Body of pancreas (tissue), 4 donors: Measurements from ENCODE around the gene CD248. TPM values are rescaled to one million over a fixed set of nuclear protein-coding genes. Genes with fewer than 3 reads are reported as not detected.
"Not testable (repeated sequence)": the region's sequence is repeated elsewhere in the genome, so short reads cannot be mapped to it uniquely, and the experiment has no call there.

ENCODE experiments used
- ATAC-seq: fragments of 150-250 bp; one replicate; pipeline ENCODE4 v1.9.1; 2016
- DNase-seq, 4 donors: peaks; one replicate each; pipeline ENCODE4 v3.0.0-alpha.2; 2019
- H3K27ac ChIP-seq, 4 donors: fragments of 200-600 bp; sonication (generic); 1 replicate in 3 of 4; 2 replicates in 1 of 4; pipeline versions ENCODE4 v1.5.1 to v1.6.1; 2016 to 2019; ENCODE audit warnings: mild to moderate bottlenecking in 1 of 4, mixed read lengths in 1 of 4, moderate library complexity in 1 of 4
- H3K27me3 ChIP-seq, 2 donors: fragments of 200-600 bp; sonication (generic); one replicate each; pipeline ENCODE4 v1.6.0; 2016; ENCODE audit warnings: mild to moderate bottlenecking in 1 of 2
- H3K36me3 ChIP-seq, 2 donors: fragments of 200-600 bp; sonication (generic); replicated peaks in 1 of 2; 2 replicates each; pipeline ENCODE4 v1.5.1; 2016; ENCODE audit warnings: low read depth in 2 of 2; ENCODE audit not compliant: insufficient read depth in 1 of 2
- H3K4me1 ChIP-seq: fragments of 200-600 bp; sonication (generic); one replicate; pipeline ENCODE4 v1.6.0; 2016
- H3K4me3 ChIP-seq, 2 donors: fragments of 200-600 bp; sonication (generic); 1 replicate in 1 of 2; 2 replicates in 1 of 2; pipeline ENCODE4 v1.5.1; 2016 to 2019
- H3K9me3 ChIP-seq, 3 donors: fragments of 200-600 bp; sonication (generic); 1 replicate in 2 of 3; 2 replicates in 1 of 3; pipeline ENCODE4 v1.5.1; 2016
- POLR2A ChIP-seq, 3 donors: fragments of 450-650 bp; IDR thresholded peaks; one replicate each; pipeline ENCODE4 v1.6.1; 2016; ENCODE audit warnings: antibody characterized with exemption in 3 of 3, mild to moderate bottlenecking in 2 of 3
- WGBS, 2 donors: methylation state at CpG; one replicate each; pipeline ENCODE4 v1.1.5; 2017; 5-methylcytosine and 5-hydroxymethylcytosine counted together
- intact Hi-C: fragments of 100-400 bp; cut with DNase I; formaldehyde crosslinking; loops from one replicate; pipeline ENCODE4 v1.15.1; 2023
- total RNA-seq, 2 donors: library from RNA; depleted of rRNA; stranded (reverse); fragments of >200 nt; gene quantifications; one replicate each; pipeline ENCODE4 v1.1.0, GENCODE V29; 2016
- TF ChIP-seq, protein P1 (sequence below), 7 experiments: fragments of 450-650 bp in 4 of 7; fragments of 200-600 bp in 3 of 7; sonication (generic) in 3 of 7; IDR thresholded peaks; one replicate each; pipeline ENCODE4 v1.5.1; 2016 to 2019; ENCODE audit warnings: antibody characterized with exemption in 7 of 7

The CD248 gene
- total RNA-seq, 2 donors from 2014 or later: 10.6 to 86.0 TPM

DNA sequence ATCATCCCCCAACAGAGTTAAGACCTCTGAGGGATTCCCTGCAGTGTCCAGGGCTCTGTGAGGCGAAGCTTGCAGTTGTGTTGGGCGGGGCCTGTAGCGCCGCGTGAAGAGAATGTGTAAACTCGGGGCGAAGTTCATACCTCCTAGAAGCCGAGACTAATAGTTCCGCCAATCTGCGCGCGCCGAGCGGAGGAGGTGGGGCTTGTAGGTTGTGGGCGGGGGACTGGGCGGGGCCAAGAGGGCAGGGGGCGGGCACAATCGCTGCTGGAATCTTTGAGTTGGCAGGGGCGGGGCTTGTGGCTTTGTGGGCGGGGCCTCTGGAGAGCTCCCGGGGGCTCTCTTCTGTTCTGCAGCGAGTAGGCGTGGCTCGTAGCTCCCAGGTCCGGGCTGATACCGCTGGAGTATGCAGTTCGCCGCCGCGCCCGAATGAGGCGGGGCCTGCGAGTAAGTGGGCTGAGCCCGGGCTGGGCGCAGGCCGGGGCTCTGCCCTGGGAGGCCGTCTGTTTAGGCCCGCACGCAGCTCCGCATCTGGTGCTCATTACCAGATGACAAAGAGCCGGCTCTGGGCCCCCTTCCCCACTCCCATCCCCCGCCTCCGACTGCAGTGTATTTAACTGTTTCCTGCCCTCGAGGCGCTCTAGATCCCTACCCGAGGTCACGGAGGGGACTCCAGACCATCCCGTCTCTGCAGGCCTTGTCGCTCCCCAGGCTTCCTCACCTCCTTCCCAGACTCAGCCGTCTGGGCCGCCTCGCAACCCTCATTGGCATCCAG, 4.1 kb downstream of the CD248 start:
- Histone ChIP-seq H3K4me3 (peak overlapping the region in 1 of 2 donors; percentile 27), H3K9me3 (no peaks in the 10 kb centered on the region), H3K4me1 (peaks cover 22% of the 10 kb centered on the region), H3K27ac (peak overlapping the region; percentile 70 to 92 (median 78)), H3K36me3 (no peaks in the 10 kb centered on the region), H3K27me3 (no peaks in the 10 kb centered on the region)
- ATAC-seq: peak; percentile 80
- TF ChIP-seq, protein P1, sequence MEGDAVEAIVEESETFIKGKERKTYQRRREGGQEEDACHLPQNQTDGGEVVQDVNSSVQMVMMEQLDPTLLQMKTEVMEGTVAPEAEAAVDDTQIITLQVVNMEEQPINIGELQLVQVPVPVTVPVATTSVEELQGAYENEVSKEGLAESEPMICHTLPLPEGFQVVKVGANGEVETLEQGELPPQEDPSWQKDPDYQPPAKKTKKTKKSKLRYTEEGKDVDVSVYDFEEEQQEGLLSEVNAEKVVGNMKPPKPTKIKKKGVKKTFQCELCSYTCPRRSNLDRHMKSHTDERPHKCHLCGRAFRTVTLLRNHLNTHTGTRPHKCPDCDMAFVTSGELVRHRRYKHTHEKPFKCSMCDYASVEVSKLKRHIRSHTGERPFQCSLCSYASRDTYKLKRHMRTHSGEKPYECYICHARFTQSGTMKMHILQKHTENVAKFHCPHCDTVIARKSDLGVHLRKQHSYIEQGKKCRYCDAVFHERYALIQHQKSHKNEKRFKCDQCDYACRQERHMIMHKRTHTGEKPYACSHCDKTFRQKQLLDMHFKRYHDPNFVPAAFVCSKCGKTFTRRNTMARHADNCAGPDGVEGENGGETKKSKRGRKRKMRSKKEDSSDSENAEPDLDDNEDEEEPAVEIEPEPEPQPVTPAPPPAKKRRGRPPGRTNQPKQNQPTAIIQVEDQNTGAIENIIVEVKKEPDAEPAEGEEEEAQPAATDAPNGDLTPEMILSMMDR (IDR thresholded peaks at IDR 0.05): peak in 1 of 7 experiments; percentile 10
- TF ChIP-seq POLR2A (IDR thresholded peaks at IDR 0.05): peak in 2 of 3 donors; percentile 48 to 64
- intact Hi-C loops: no loop called here
- DNase-seq: peak; percentile 98 to 100 (median 98)
- 4 to 11% methylated on average over 30 to 52 of the region's 52 CpGs for WGBS, 2 donors

DNA sequence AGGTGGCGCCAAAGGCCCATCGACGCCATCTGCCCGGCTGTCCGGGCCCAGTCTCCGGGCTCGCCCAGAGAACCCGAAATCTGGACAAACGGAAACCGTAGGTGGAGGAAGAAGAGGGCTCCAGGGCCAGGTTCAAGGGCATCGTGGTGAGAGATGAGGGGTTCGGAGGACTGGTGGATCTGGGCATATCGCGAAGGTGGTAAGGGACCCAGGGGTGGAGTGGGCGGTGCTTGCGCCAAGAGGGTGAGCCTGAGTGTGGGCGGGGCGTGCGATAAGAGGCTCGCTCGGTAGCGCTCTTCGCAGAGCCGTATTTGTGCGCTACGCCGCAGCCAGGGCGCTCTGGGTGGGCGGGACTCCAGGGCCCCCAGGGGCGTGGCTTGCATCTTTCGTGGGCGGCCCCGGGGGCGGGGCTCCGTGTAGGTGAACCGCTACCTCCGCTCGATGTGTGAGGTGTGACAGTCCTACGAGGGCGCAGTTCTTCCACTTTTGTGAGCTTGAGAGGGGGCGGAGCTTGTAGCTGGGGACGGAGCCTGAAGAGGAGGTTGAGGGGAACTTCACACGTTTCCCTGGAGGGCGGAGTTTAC, 4.8 kb downstream of the CD248 start:
- peak in 2 of 3 donors; percentile 23 to 49 for TF ChIP-seq POLR2A (IDR thresholded peaks at IDR 0.05)
- TF ChIP-seq, protein P1 (IDR thresholded peaks at IDR 0.05): peak in 6 of 7 experiments; percentile 79 to 97 (median 89)
- 0 to 1% methylated on average over 29 to 44 of the region's 44 CpGs for WGBS, 2 donors
- DNase-seq (peak; percentile 92 to 97 (median 94)), ATAC-seq (peak; percentile 80)
- Histone ChIP-seq H3K4me3 (peak overlapping the region in 1 of 2 donors; percentile 27), H3K36me3 (no peaks in the 10 kb centered on the region), H3K9me3 (no peaks in the 10 kb centered on the region), H3K27ac (peak overlapping the region; percentile 70 to 92 (median 78)), H3K4me1 (peaks cover 21% of the 10 kb centered on the region), H3K27me3 (no peaks in the 10 kb centered on the region)
- intact Hi-C loops: no loop called here

DNA sequence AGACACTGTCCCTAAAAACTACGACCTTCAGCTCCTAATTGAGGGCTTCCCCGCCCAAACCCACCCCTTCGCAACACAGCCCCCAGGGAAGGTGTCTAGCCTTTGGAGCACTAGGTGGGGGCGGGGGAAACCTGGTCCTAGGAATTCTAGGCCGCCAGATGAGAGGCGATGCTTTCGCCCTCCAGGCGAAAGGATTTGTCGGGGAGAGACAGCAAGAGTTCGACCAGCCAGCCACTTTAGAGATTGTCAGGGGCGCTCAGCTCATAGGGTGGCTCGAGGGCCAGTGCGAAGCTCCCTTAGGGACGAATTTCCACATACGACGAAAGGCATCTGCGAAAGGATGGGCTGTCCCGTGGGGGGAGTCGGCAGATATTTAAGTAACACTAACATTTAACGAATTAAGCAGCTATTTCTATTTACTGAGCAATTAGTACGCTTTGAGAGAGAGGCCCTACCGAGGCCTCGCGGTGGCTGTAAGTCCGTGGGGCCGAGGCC, 5.3 kb downstream of the CD248 start:
- peak overlapping the region; percentile 70 to 92 (median 78) for H3K27ac ChIP-seq
- ATAC-seq: no peak
- no peak for TF ChIP-seq POLR2A (IDR thresholded peaks at IDR 0.05)
- TF ChIP-seq, protein P1 (IDR thresholded peaks at IDR 0.05): peak in 1 of 7 experiments; percentile 89
- no peak for DNase-seq
- no peaks in the 10 kb centered on the region for H3K27me3 ChIP-seq
- 20 to 31% methylated on average over 9 to 26 of the region's 26 CpGs for WGBS, 2 donors
- intact Hi-C loops: no loop called here
- no peak overlapping the region for H3K4me3 ChIP-seq
- no peaks in the 10 kb centered on the region for H3K36me3 ChIP-seq
- no peaks in the 10 kb centered on the region for H3K9me3 ChIP-seq
- peaks cover 21% of the 10 kb centered on the region for H3K4me1 ChIP-seq

DNA sequence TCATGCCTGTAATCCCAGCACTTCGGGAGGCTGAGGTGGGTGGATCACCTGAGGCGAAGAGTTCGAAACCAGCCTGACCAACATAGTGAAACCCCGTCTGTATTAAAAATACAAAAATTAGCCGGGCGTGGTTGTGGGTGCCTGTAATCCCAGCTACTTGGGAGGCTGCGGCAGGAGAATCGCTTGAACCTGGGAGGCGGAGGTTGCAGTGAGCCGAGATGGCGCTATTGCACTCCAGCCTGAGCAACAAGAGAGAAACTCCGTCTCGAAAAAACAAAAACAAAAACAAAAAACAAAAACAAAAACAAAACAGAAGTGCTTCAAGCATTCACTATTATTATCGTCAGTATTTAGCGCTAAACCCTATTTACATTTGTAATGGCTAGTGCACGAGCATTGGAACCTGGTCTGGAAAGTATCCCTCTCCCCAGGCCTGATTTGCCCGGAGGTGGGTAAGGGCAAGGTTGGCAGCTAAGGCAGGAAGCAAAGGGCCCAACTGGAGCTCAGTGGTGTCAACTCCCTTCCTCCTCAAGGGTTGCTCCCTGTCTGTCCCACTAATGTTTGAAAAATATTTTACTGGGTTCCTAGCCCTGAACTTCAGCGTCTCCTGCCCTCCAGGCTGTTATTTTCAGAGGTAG, 5.9 kb downstream of the CD248 start:
- H3K36me3 ChIP-seq, H3K27ac ChIP-seq, H3K4me3 ChIP-seq, ATAC-seq, H3K9me3 ChIP-seq, H3K27me3 ChIP-seq, DNase-seq, intact Hi-C loops: not testable (repeated sequence)
- peaks cover 21% of the 10 kb centered on the region for H3K4me1 ChIP-seq
- WGBS, 2 donors: 83 to 88% methylated on average over 18 of the region's 18 CpGs

DNA sequence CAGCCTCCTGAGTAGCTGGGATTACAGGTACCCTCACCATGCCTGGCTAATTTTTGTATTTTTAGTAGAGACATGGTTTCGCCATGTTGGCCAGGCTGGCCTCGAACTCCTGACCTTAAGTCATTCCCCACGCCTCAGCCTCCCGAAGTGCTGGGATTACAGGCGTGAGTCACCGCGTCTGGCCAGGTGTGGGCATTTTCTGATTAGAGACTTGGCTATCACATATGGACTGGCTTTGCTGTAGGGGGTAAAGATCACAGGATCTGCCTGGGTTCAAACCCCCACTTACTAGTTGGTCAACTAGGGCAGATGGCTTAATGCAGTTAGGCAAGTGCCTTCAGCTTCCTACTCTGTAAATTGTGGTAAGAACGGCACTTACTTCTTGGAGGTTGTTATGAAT, 6.5 kb downstream of the CD248 start:
- WGBS, 2 donors: 58% methylated on average over 8 of the region's 8 CpGs
- no peak overlapping the region for H3K4me3 ChIP-seq
- no peak for ATAC-seq

More for the DNA sequence above, 6.5 kb downstream of the CD248 start:
- H3K27ac ChIP-seq: no peak overlapping the region
- intact Hi-C loops: no loop called here
- no peak for DNase-seq
- H3K4me1 ChIP-seq: peaks cover 21% of the 10 kb centered on the region
- H3K36me3 ChIP-seq: no peaks in the 10 kb centered on the region
- H3K9me3 ChIP-seq: no peaks in the 10 kb centered on the region
- TF ChIP-seq, protein P1 (IDR thresholded peaks at IDR 0.05): no peak
- no peak for TF ChIP-seq POLR2A (IDR thresholded peaks at IDR 0.05)
- no peaks in the 10 kb centered on the region for H3K27me3 ChIP-seq
